Measurements from ENCODE around the gene CASD1.

Gene CASD1

GRCh38 chr7:94588075-94588474 lies 78.5 kb downstream of the CASD1 start:
- no peak for DNase-seq

GRCh38 chr7:94590526-94591162 lies 81.0 kb downstream of the CASD1 start:
- DNase-seq, result no peak

GRCh38 chr7:94591176-94591575 lies 81.6 kb downstream of the CASD1 start:
- no peak for DNase-seq

GRCh38 chr7:94594882-94595281 lies 85.3 kb downstream of the CASD1 start:
- DNase-seq, result no peak

- DNase-seq, result no peak
These were observed 86.1 kb downstream of the CASD1 start for GRCh38 chr7:94595717-94596116.

- DNase-seq, result no peak
These were observed 90.7 kb downstream of the CASD1 start for GRCh38 chr7:94600267-94600666.

GRCh38 chr7:94602181-94602580 lies 92.6 kb downstream of the CASD1 start:
- DNase-seq, result no peak

- no peak for DNase-seq
These were observed 95.4 kb downstream of the CASD1 start for GRCh38 chr7:94605031-94605430.
